ENCODE results near the gene APOL1.
"Not testable (repeated sequence)": the region's sequence is repeated elsewhere in the genome, so short reads cannot be mapped to it uniquely, and the experiment has no call there.

The APOL1 gene

GRCh38 chr22:36206255-36206654, 46.7 kb upstream of the APOL1 start:
- Histone ChIP-seq H3K27ac (no peak overlapping the region), H2AFZ (ENCODE audit: low read depth) (no peak overlapping the region), H3K4me1 (ENCODE audit: low read depth, poor library complexity, severe bottlenecking) (peaks cover 20% of the 10 kb centered on the region)

GRCh38 chr22:36208162-36208765, 44.7 kb upstream of the APOL1 start:
- Histone ChIP-seq H3K9ac (no peak overlapping the region), H3K27me3 (ENCODE audit: insufficient read depth, low read depth) (no peaks in the 10 kb centered on the region), H3K4me3 (IDR thresholded peaks at IDR 0.05; ENCODE audit: insufficient read depth, low read depth, low read length) (no peak overlapping the region), H3K4me1 (ENCODE audit: low read depth, poor library complexity, severe bottlenecking) (peaks cover 20% of the 10 kb centered on the region), H3K27ac (no peak overlapping the region), H4K20me1 (ENCODE audit: insufficient read depth) (no peaks in the 10 kb centered on the region), H3K36me3 (ENCODE audit: insufficient read depth) (no peaks in the 10 kb centered on the region), H3K4me2 (no peak overlapping the region), H3K79me2 (ENCODE audit: insufficient read depth, low read depth) (no peaks in the 10 kb centered on the region), H2AFZ (ENCODE audit: low read depth) (no peak overlapping the region)
- no peak for TF ChIP-seq CTCF (conservative IDR thresholded peaks at IDR 0.05; ENCODE audit: low read depth, low read length)

More at GRCh38 chr22:36206255-36206654, 46.7 kb upstream of the APOL1 start:
- Histone ChIP-seq H3K4me2 (no peak overlapping the region), H3K79me2 (ENCODE audit: insufficient read depth, low read depth) (no peaks in the 10 kb centered on the region), H3K9ac (no peak overlapping the region), H3K4me3 (IDR thresholded peaks at IDR 0.05; ENCODE audit: insufficient read depth, low read depth, low read length) (no peak overlapping the region), H4K20me1 (ENCODE audit: insufficient read depth) (no peaks in the 10 kb centered on the region), H3K27me3 (ENCODE audit: insufficient read depth, low read depth) (no peaks in the 10 kb centered on the region), H3K36me3 (ENCODE audit: insufficient read depth) (no peaks in the 10 kb centered on the region)
- TF ChIP-seq CTCF (conservative IDR thresholded peaks at IDR 0.05; ENCODE audit: low read depth, low read length), result no peak

GRCh38 chr22:36208914-36209313, 44.0 kb upstream of the APOL1 start:
- H3K4me3 ChIP-seq (IDR thresholded peaks at IDR 0.05; ENCODE audit: insufficient read depth, low read depth, low read length), result no peak overlapping the region
- H4K20me1 ChIP-seq (ENCODE audit: insufficient read depth), result no peaks in the 10 kb centered on the region
- no peak overlapping the region for H3K4me2 ChIP-seq
- H2AFZ ChIP-seq (ENCODE audit: low read depth), result no peak overlapping the region
- H3K79me2 ChIP-seq (ENCODE audit: insufficient read depth, low read depth), result no peaks in the 10 kb centered on the region
- no peak overlapping the region for H3K9ac ChIP-seq
- no peaks in the 10 kb centered on the region for H3K27me3 ChIP-seq (ENCODE audit: insufficient read depth, low read depth)
- no peak overlapping the region for H3K27ac ChIP-seq
- no peaks in the 10 kb centered on the region for H3K36me3 ChIP-seq (ENCODE audit: insufficient read depth)
- TF ChIP-seq CTCF (conservative IDR thresholded peaks at IDR 0.05; ENCODE audit: low read depth, low read length), result no peak
- peaks cover 20% of the 10 kb centered on the region for H3K4me1 ChIP-seq (ENCODE audit: low read depth, poor library complexity, severe bottlenecking)

- not testable (repeated sequence) for H3K79me2 ChIP-seq (ENCODE audit: insufficient read depth, low read depth); H2AFZ ChIP-seq (ENCODE audit: low read depth); H4K20me1 ChIP-seq (ENCODE audit: insufficient read depth); H3K27me3 ChIP-seq (ENCODE audit: insufficient read depth, low read depth); H3K4me2 ChIP-seq; H3K9ac ChIP-seq; H3K4me3 ChIP-seq (IDR thresholded peaks at IDR 0.05; ENCODE audit: insufficient read depth, low read depth, low read length); H3K27ac ChIP-seq; H3K36me3 ChIP-seq (ENCODE audit: insufficient read depth)
- peaks cover 20% of the 10 kb centered on the region for H3K4me1 ChIP-seq (ENCODE audit: low read depth, poor library complexity, severe bottlenecking)
Observed at GRCh38 chr22:36209488-36209908, 43.4 kb upstream of the APOL1 start.

GRCh38 chr22:36210224-36210623, 42.7 kb upstream of the APOL1 start:
- H3K9ac ChIP-seq, result no peak overlapping the region
- TF ChIP-seq CTCF (conservative IDR thresholded peaks at IDR 0.05; ENCODE audit: low read depth, low read length), result no peak
- H2AFZ ChIP-seq (ENCODE audit: low read depth), result no peak overlapping the region
- H3K36me3 ChIP-seq (ENCODE audit: insufficient read depth), result no peaks in the 10 kb centered on the region
- no peak overlapping the region for H3K4me2 ChIP-seq
- H3K27ac ChIP-seq, result no peak overlapping the region
- no peaks in the 10 kb centered on the region for H3K27me3 ChIP-seq (ENCODE audit: insufficient read depth, low read depth)
- peaks cover 20% of the 10 kb centered on the region for H3K4me1 ChIP-seq (ENCODE audit: low read depth, poor library complexity, severe bottlenecking)
- H4K20me1 ChIP-seq (ENCODE audit: insufficient read depth), result no peaks in the 10 kb centered on the region
- no peak overlapping the region for H3K4me3 ChIP-seq (IDR thresholded peaks at IDR 0.05; ENCODE audit: insufficient read depth, low read depth, low read length)
- no peaks in the 10 kb centered on the region for H3K79me2 ChIP-seq (ENCODE audit: insufficient read depth, low read depth)

Data from KMS-11 (cell line).